IMR-90 (cell line): ENCODE data around the gene DYNC2LI1. TPM values are rescaled to one million over a fixed set of nuclear protein-coding genes. Genes with fewer than 3 reads are reported as not detected.

Source experiments
- CEBPB ChIP-seq: IDR thresholded peaks from 2 replicates; pipeline ENCODE4 v1.6.1; 2012; ENCODE audit warnings: low read depth, low read length, improper control_type of control experiment
- CTCF ChIP-seq: conservative IDR thresholded peaks from 2 replicates; pipeline ENCODE4 v1.5.1; 2012; ENCODE audit warnings: mild to moderate bottlenecking, low read depth, low read length, improper control_type of control experiment
- polyA plus RNA-seq, 3 experiments: library from polyadenylated mRNA; depleted of rRNA; stranded (reverse); fragments of >200 nt; gene quantifications; 2 replicates each; pipeline ENCODE4 v1.2.3, GENCODE V29; 2012; ENCODE audit warnings: low replicate concordance in 1 of 3
- total RNA-seq: library from RNA; depleted of rRNA; stranded (reverse); fragments of >200 nt; gene quantifications from 2 replicates; pipeline ENCODE4 v1.2.3, GENCODE V29; 2012

The DYNC2LI1 gene
- total and polyA plus RNA-seq, 2 of the 4 experiments (the other 2 are of a cell fraction): 5.2 to 10.4 TPM

GRCh38 chr2:43737097-43737854 lies 36.6 kb upstream of the DYNC2LI1 start (continued):
- TF ChIP-seq CTCF: no peak
- TF ChIP-seq CEBPB: no peak
